ENCODE data around the gene NUDT3. TPM values are rescaled to one million over a fixed set of nuclear protein-coding genes. Genes with fewer than 3 reads are reported as not detected.
"Not testable (repeated sequence)": the region's sequence is repeated elsewhere in the genome, so short reads cannot be mapped to it uniquely, and the experiment has no call there.

NUDT3 gene
- total RNA-seq, 2 donors from 2014 or later: 22.8 to 24.7 TPM

DNA sequence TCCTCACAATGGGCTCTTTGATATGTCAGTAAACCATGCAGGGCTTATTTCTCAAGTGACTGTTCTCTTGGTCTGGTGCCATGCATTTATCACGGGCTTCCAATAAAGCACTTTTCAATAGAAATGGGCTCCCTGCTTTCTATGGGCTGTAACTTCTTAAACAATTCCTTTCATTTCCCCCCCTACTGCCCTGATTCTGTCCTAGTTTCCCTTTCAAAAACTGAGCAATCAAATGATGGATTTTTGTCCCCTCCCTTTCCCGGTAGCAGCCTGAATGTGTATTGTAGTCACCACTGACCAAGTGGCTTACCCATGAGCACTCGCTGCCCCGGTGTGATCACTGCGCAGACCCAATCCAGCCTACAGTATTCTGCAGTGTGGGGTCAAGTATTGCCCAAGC is 19.5 kb upstream of the NUDT3 start:
- H3K36me3 Mint-ChIP-seq (ENCODE audit: low read depth): peaks cover 26% of the 10 kb centered on the region
- no peak overlapping the region for H3K4me3 ChIP-seq (ENCODE audit: low read length)
- WGBS, 2 experiments (ENCODE audit: insufficient coverage in 1 of 2, insufficient read length in 1 of 2): 94 to 95% methylated on average over 5 of the region's 5 CpGs
- no peaks in the 10 kb centered on the region for H3K9me3 Mint-ChIP-seq
- no peaks in the 10 kb centered on the region for H3K27me3 ChIP-seq (ENCODE audit: control insufficient read depth, insufficient read depth, low read length, poor library complexity, severe bottlenecking)
- H3K4me1 Mint-ChIP-seq: no peaks in the 10 kb centered on the region
- no peak for DNase-seq
- TF ChIP-seq, protein P1, sequence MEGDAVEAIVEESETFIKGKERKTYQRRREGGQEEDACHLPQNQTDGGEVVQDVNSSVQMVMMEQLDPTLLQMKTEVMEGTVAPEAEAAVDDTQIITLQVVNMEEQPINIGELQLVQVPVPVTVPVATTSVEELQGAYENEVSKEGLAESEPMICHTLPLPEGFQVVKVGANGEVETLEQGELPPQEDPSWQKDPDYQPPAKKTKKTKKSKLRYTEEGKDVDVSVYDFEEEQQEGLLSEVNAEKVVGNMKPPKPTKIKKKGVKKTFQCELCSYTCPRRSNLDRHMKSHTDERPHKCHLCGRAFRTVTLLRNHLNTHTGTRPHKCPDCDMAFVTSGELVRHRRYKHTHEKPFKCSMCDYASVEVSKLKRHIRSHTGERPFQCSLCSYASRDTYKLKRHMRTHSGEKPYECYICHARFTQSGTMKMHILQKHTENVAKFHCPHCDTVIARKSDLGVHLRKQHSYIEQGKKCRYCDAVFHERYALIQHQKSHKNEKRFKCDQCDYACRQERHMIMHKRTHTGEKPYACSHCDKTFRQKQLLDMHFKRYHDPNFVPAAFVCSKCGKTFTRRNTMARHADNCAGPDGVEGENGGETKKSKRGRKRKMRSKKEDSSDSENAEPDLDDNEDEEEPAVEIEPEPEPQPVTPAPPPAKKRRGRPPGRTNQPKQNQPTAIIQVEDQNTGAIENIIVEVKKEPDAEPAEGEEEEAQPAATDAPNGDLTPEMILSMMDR (conservative IDR thresholded peaks at IDR 0.05): no peak
- H3K9me3 ChIP-seq (ENCODE audit: control insufficient read depth, low read length): no peaks in the 10 kb centered on the region
- H3K36me3 ChIP-seq (ENCODE audit: control insufficient read depth, insufficient read depth, low read length): peaks cover 24% of the 10 kb centered on the region
- no peaks in the 10 kb centered on the region for H3K27me3 Mint-ChIP-seq (ENCODE audit: insufficient read depth)
- no peak overlapping the region for H3K27ac ChIP-seq (ENCODE audit: low read depth, low read length)
- no peak overlapping the region for H3K27ac Mint-ChIP-seq
- no peaks in the 10 kb centered on the region for H3K4me1 ChIP-seq (ENCODE audit: control insufficient read depth, insufficient read depth, low read length)
- H3K9ac ChIP-seq (ENCODE audit: extremely low read depth, low read length, poor library complexity, severe bottlenecking): no peak overlapping the region
- H3K4me3 Mint-ChIP-seq: no peak overlapping the region

GRCh38 chr6:34407915-34408314 is 15.4 kb upstream of the NUDT3 start:
- not testable (repeated sequence) for H3K9me3 ChIP-seq (ENCODE audit: control insufficient read depth, low read length); H3K27me3 Mint-ChIP-seq (ENCODE audit: insufficient read depth); H3K27ac Mint-ChIP-seq; H3K9me3 Mint-ChIP-seq; H3K27me3 ChIP-seq (ENCODE audit: control insufficient read depth, insufficient read depth, low read length, poor library complexity, severe bottlenecking); H3K4me1 Mint-ChIP-seq; H3K4me3 ChIP-seq (ENCODE audit: low read length); H3K4me3 Mint-ChIP-seq; H3K36me3 Mint-ChIP-seq (ENCODE audit: low read depth); H3K4me1 ChIP-seq (ENCODE audit: control insufficient read depth, insufficient read depth, low read length); H3K36me3 ChIP-seq (ENCODE audit: control insufficient read depth, insufficient read depth, low read length); H3K27ac ChIP-seq (ENCODE audit: low read depth, low read length); DNase-seq; H3K9ac ChIP-seq (ENCODE audit: extremely low read depth, low read length, poor library complexity, severe bottlenecking)
- WGBS, 2 experiments (ENCODE audit: insufficient coverage in 1 of 2, insufficient read length in 1 of 2): 94% methylated on average over 1 of the region's 1 CpG; no CpG with 5 or more reads in 1 of the 2 experiments

GRCh38 chr6:34396518-34396917 is 4.0 kb upstream of the NUDT3 start:
- Mint-ChIP-seq H3K27ac (no peak overlapping the region), H3K4me1 (peaks cover 5% of the 10 kb centered on the region), H3K9me3 (peaks cover 17% of the 10 kb centered on the region), H3K4me3 (no peak overlapping the region), H3K36me3 (ENCODE audit: low read depth) (peaks cover 5% of the 10 kb centered on the region), H3K27me3 (ENCODE audit: insufficient read depth) (peaks cover 6% of the 10 kb centered on the region)
- Histone ChIP-seq H3K9me3 (ENCODE audit: control insufficient read depth, low read length) (peaks cover 9% of the 10 kb centered on the region), H3K4me1 (ENCODE audit: control insufficient read depth, insufficient read depth, low read length) (no peaks in the 10 kb centered on the region), H3K27me3 (ENCODE audit: control insufficient read depth, insufficient read depth, low read length, poor library complexity, severe bottlenecking) (no peaks in the 10 kb centered on the region), H3K27ac (ENCODE audit: low read depth, low read length) (no peak overlapping the region), H3K36me3 (ENCODE audit: control insufficient read depth, insufficient read depth, low read length) (no peaks in the 10 kb centered on the region), H3K4me3 (ENCODE audit: low read length) (no peak overlapping the region), H3K9ac (ENCODE audit: extremely low read depth, low read length, poor library complexity, severe bottlenecking) (no peak overlapping the region)
- WGBS, 2 experiments (ENCODE audit: insufficient coverage in 1 of 2, insufficient read length in 1 of 2): 98% methylated on average over 6 of the region's 6 CpGs; no CpG with 5 or more reads in 1 of the 2 experiments
- DNase-seq: no peak
- TF ChIP-seq, protein P1 (conservative IDR thresholded peaks at IDR 0.05): no peak

GRCh38 chr6:34393966-34394305 is 1.5 kb upstream of the NUDT3 start:
- DNase-seq: no peak
- Histone ChIP-seq H3K9me3 (ENCODE audit: control insufficient read depth, low read length) (peaks cover 9% of the 10 kb centered on the region), H3K27me3 (ENCODE audit: control insufficient read depth, insufficient read depth, low read length, poor library complexity, severe bottlenecking) (no peaks in the 10 kb centered on the region), H3K36me3 (ENCODE audit: control insufficient read depth, insufficient read depth, low read length) (no peaks in the 10 kb centered on the region), H3K9ac (ENCODE audit: extremely low read depth, low read length, poor library complexity, severe bottlenecking) (no peak overlapping the region), H3K4me3 (ENCODE audit: low read length) (no peak overlapping the region), H3K27ac (ENCODE audit: low read depth, low read length) (no peak overlapping the region), H3K4me1 (ENCODE audit: control insufficient read depth, insufficient read depth, low read length) (peaks cover 3% of the 10 kb centered on the region)
- Mint-ChIP-seq H3K36me3 (ENCODE audit: low read depth) (peaks cover 5% of the 10 kb centered on the region), H3K27me3 (ENCODE audit: insufficient read depth) (peaks cover 6% of the 10 kb centered on the region), H3K4me1 (peaks cover 5% of the 10 kb centered on the region), H3K27ac (no peak overlapping the region), H3K9me3 (peaks cover 17% of the 10 kb centered on the region), H3K4me3 (no peak overlapping the region)
- TF ChIP-seq, protein P1 (conservative IDR thresholded peaks at IDR 0.05): no peak
- 85 to 92% methylated on average over 2 to 3 of the region's 3 CpGs for WGBS, 2 experiments (ENCODE audit: insufficient coverage in 1 of 2, insufficient read length in 1 of 2)
